EH (cell line): ENCODE data around the gene ASPM.
A peak's percentile ranks its signal among the peaks of the same experiment; 100 is the strongest.

ENCODE experiments used
- DNase-seq: peaks from one replicate; pipeline ENCODE4 v3.0.0-alpha.2; 2015; ENCODE audit warnings: low read depth

ASPM gene

GRCh38 chr1:197083474-197083873 lies 63.0 kb downstream of the ASPM start:
- no peak for DNase-seq

GRCh38 chr1:197081117-197081753 lies 65.2 kb downstream of the ASPM start:
- DNase-seq: no peak

GRCh38 chr1:197080323-197080722 lies 66.1 kb downstream of the ASPM start:
- no peak for DNase-seq

- no peak for DNase-seq
Observed at GRCh38 chr1:197076585-197076984, 69.9 kb downstream of the ASPM start.

- no peak for DNase-seq
Observed at GRCh38 chr1:197073978-197074377, 72.5 kb downstream of the ASPM start.

GRCh38 chr1:197067457-197067818 lies 79.0 kb downstream of the ASPM start:
- DNase-seq: no peak

- DNase-seq: no peak
Observed at GRCh38 chr1:197066719-197067456, 79.6 kb downstream of the ASPM start, which contains the start of gene F13B. F13B (minus strand) TSS chr1:197067260; CDS start chr1:197067223, 37 bp downstream.

- no peak for DNase-seq
Observed at GRCh38 chr1:197066277-197066676, 80.2 kb downstream of the ASPM start.

- DNase-seq: peak; percentile 44
Observed at GRCh38 chr1:197065559-197065958, 80.9 kb downstream of the ASPM start.

GRCh38 chr1:197063212-197063611 lies 83.3 kb downstream of the ASPM start:
- no peak for DNase-seq

GRCh38 chr1:197062692-197063091 lies 83.8 kb downstream of the ASPM start:
- DNase-seq: no peak

- no peak for DNase-seq
Observed at GRCh38 chr1:197049100-197049499, 97.4 kb downstream of the ASPM start.

- DNase-seq: no peak
Observed at GRCh38 chr1:197042676-197043341, 103.7 kb downstream of the ASPM start.

GRCh38 chr1:197041486-197042353 lies 104.7 kb downstream of the ASPM start:
- DNase-seq: no peak

GRCh38 chr1:197036861-197037260 lies 109.6 kb downstream of the ASPM start:
- DNase-seq: no peak

GRCh38 chr1:197034631-197035339 lies 111.7 kb downstream of the ASPM start:
- DNase-seq: peak; percentile 85
